Endothelial cell of umbilical vein (primary cell): ENCODE measurements around the gene SPINK5. TPM values are rescaled to one million over a fixed set of nuclear protein-coding genes. Genes with fewer than 3 reads are reported as not detected.

Experiments
- BruUV-seq: library from RNA; stranded (reverse); fragments of 400-500 nt; replicated peaks from 2 replicates; lab custom pipeline; 2021; lab: Mats Ljungman, UMichigan
- CTCF ChIA-PET: fragments of 300-600, 350-600 bp; sonication (Branson Sonifier 250); formaldehyde crosslinking; loops from one replicate; lab custom pipeline; 2021; ENCODE audit warnings: antibody characterized with exemption, inconsistent platforms; lab: Charles Lee
- POLR2A ChIA-PET: fragments of 300-600, 350-600 bp; sonication (Branson Sonifier 250); formaldehyde crosslinking; loops from one replicate; lab custom pipeline; 2021; ENCODE audit warnings: antibody characterized with exemption, inconsistent platforms; lab: Charles Lee
- DNase-seq: peaks from one replicate; pipeline ENCODE4 v3.0.0-alpha.2; 2011; ENCODE audit warnings: low read depth, low spot score
- FAIRE-seq: peaks from 2 replicates; lab custom pipeline; 2011; peaks lifted over from hg19 to GRCh38; lab: Jason Lieb, UNC
- H2AFZ ChIP-seq: 2 replicates; pipeline ENCODE4 v1.6.0; 2012; ENCODE audit warnings: low read depth, low read length, control low read depth, inconsistent platforms
- H3K27ac ChIP-seq: 2 replicates; pipeline ENCODE4 v1.5.1; 2011; ENCODE audit warnings: low read depth, mild to moderate bottlenecking, control low read depth, low read length, moderate library complexity; ENCODE audit not compliant: insufficient read depth
- H3K27me3 ChIP-seq, 2 experiments: 2 replicates each; pipeline versions ENCODE4 v1.6.0 to v1.6.1; 2011; ENCODE audit warnings: low read length in 2 of 2, mixed read lengths in 1 of 2; ENCODE audit not compliant: control insufficient read depth in 2 of 2, insufficient read depth in 2 of 2
- H3K36me3 ChIP-seq, 2 experiments: 2 replicates in 1 of 2; 3 replicates in 1 of 2; pipeline ENCODE4 v1.5.1; 2011; ENCODE audit warnings: low read length in 2 of 2, mild to moderate bottlenecking in 1 of 2, moderate library complexity in 1 of 2; ENCODE audit not compliant: control insufficient read depth in 2 of 2, insufficient read depth in 2 of 2; ENCODE audit errors: extremely low read depth in 1 of 2
- H3K4me1 ChIP-seq: 3 replicates; pipeline ENCODE4 v1.5.1; 2011; ENCODE audit warnings: mild to moderate bottlenecking, low read length; ENCODE audit not compliant: control insufficient read depth, insufficient read depth; ENCODE audit errors: extremely low read depth
- H3K4me2 ChIP-seq: 2 replicates; pipeline ENCODE4 v1.6.1; 2011; ENCODE audit warnings: low read length, control low read depth, mixed read lengths; ENCODE audit not compliant: insufficient read depth
- H3K4me3 ChIP-seq, 3 experiments: fragments of 200-600 bp in 1 of 3; sonication (generic), shearing (Covaris generic) in 1 of 3; replicated peaks in 1 of 3; 2 replicates each; pipeline ENCODE4 v1.5.1; 2011 to 2016; ENCODE audit warnings: control low read depth in 3 of 3, low read length in 3 of 3, mild to moderate bottlenecking in 2 of 3, inconsistent platforms in 1 of 3, low read depth in 1 of 3, moderate library complexity in 1 of 3; ENCODE audit not compliant: insufficient read depth in 1 of 3
- H3K79me2 ChIP-seq: 2 replicates; pipeline ENCODE4 v1.6.0; 2012; ENCODE audit warnings: low read length, inconsistent platforms; ENCODE audit not compliant: control insufficient read depth, insufficient read depth
- H3K9ac ChIP-seq: replicated peaks from 2 replicates; pipeline ENCODE3; 2011; ENCODE audit warnings: low read length, control low read depth; ENCODE audit not compliant: insufficient read depth; ENCODE audit errors: extremely low read depth
- H3K9me1 ChIP-seq: replicated peaks from 3 replicates; pipeline ENCODE4 v1.6.0; 2011; ENCODE audit warnings: mild to moderate bottlenecking, low read length; ENCODE audit not compliant: control insufficient read depth, insufficient read depth; ENCODE audit errors: extremely low read depth
- H3K9me3 ChIP-seq: replicated peaks from 2 replicates; pipeline ENCODE4 v1.5.1; 2012; ENCODE audit warnings: low read length, inconsistent platforms; ENCODE audit not compliant: control insufficient read depth, insufficient read depth
- H4K20me1 ChIP-seq: replicated peaks from 2 replicates; pipeline ENCODE3; 2011; ENCODE audit warnings: mild to moderate bottlenecking, low read length; ENCODE audit not compliant: control insufficient read depth, insufficient read depth; ENCODE audit errors: extremely low read depth
- CTCF ChIP-seq, 2 donors: IDR thresholded peaks; 1 replicate in 1 of 2; 2 replicates in 1 of 2; pipeline ENCODE4 v1.5.1; 2011; ENCODE audit warnings: low read length in 2 of 2, mild to moderate bottlenecking in 2 of 2, moderate library complexity in 2 of 2, control low read depth in 1 of 2, inconsistent platforms in 1 of 2, low read depth in 1 of 2; ENCODE audit not compliant: insufficient read depth in 1 of 2; ENCODE audit errors: extremely low read depth in 1 of 2
- EZH2 ChIP-seq: IDR thresholded peaks from 2 replicates; pipeline ENCODE4 v1.6.1; 2012; ENCODE audit warnings: borderline replicate concordance, low read depth, mild to moderate bottlenecking, moderate library complexity, low read length, inconsistent platforms; ENCODE audit not compliant: severe bottlenecking
- FOS ChIP-seq: IDR thresholded peaks from 2 replicates; pipeline ENCODE4 v1.6.1; 2011; ENCODE audit warnings: mild to moderate bottlenecking, low read length, moderate library complexity, borderline replicate concordance; ENCODE audit not compliant: insufficient read depth
- GATA2 ChIP-seq: IDR thresholded peaks from 2 replicates; pipeline ENCODE4 v1.7.0; 2011; ENCODE audit warnings: low read depth, mild to moderate bottlenecking, moderate library complexity, mixed read lengths, low read length; ENCODE audit not compliant: insufficient read length, insufficient read depth
- JUN ChIP-seq: IDR thresholded peaks from 2 replicates; pipeline ENCODE4 v1.6.1; 2011; ENCODE audit warnings: borderline replicate concordance, low read depth; ENCODE audit not compliant: insufficient read length, insufficient read depth
- MYC ChIP-seq: IDR thresholded peaks from one replicate; pipeline ENCODE4 v1.6.1; 2011; ENCODE audit warnings: mild to moderate bottlenecking, low read depth, low read length
- POLR2A ChIP-seq: IDR thresholded peaks from 2 replicates; pipeline ENCODE4 v1.6.1; 2012; ENCODE audit warnings: low read depth, mild to moderate bottlenecking, control low read depth, low read length
- POLR2AphosphoS5 ChIP-seq: IDR thresholded peaks from 2 replicates; pipeline ENCODE4 v1.6.1; 2012; ENCODE audit warnings: low read depth, mild to moderate bottlenecking, control low read depth, low read length, moderate library complexity; ENCODE audit not compliant: insufficient read depth
- dilution Hi-C: fragments of 300-500 bp; cut with MboI; formaldehyde crosslinking; loops from one replicate; pipeline ENCODE4 v1.15.0; 2019; ENCODE audit warnings: low sequenced_read_pairs; ENCODE audit not compliant: extremely low pct_ligation_motif_present
- intact Hi-C: fragments of 100-400 bp; cut with micrococcal nuclease; formaldehyde crosslinking; loops from one replicate; pipeline ENCODE4 v1.10.0; 2022
- polyA plus RNA-seq, 4 experiments: library from polyadenylated mRNA; depleted of rRNA in 3 of 4; stranded (reverse) in 3 of 4; unstranded in 1 of 4; fragments of >200 nt; gene quantifications; 2 replicates each; pipeline versions ENCODE4 v1.2.1 to v1.2.3, GENCODE V29; 2011 to 2012; ENCODE audit warnings: missing spikeins in 1 of 4
- total RNA-seq: library from RNA; stranded (reverse); gene quantifications from 2 replicates; pipeline ENCODE4 v1.2.3, GENCODE V29; 2021
- TF ChIP-seq, protein P1 (sequence below): IDR thresholded peaks from 2 replicates; pipeline ENCODE4 v1.6.1; 2011; ENCODE audit not compliant: insufficient read depth, insufficient read length

SPINK5 gene
- total and polyA plus RNA-seq, 2 donors (not counting 3 experiments of a cell fraction or from before 2014, with no cell fraction given) = 0.12 to 0.91 TPM

- Histone ChIP-seq H2AFZ (no peak overlapping the region), H3K36me3 (no peaks in the 10 kb centered on the region), H3K4me2 (no peak overlapping the region), H3K9ac (no peak overlapping the region), H3K79me2 (no peaks in the 10 kb centered on the region), H3K4me3 (no peak overlapping the region), H3K9me1 (no peaks in the 10 kb centered on the region), H3K27me3 (no peaks in the 10 kb centered on the region), H3K9me3 (no peaks in the 10 kb centered on the region), H3K27ac (no peak overlapping the region), H4K20me1 (no peaks in the 10 kb centered on the region), H3K4me1 (no peaks in the 10 kb centered on the region)
- dilution Hi-C loops = no loop called here
- no peak for FAIRE-seq
- ChIA-PET POLR2A (no interaction called here), CTCF (interaction anchor here (0.8 to 1.1 kb wide), 4 partner anchors 8 to 248 kb away, joined by 3 read pairs; no protein-coding TSS in a partner anchor)
- no TSS peak for BruUV-seq
- intact Hi-C loops = no loop called here
- TF ChIP-seq CTCF (IDR thresholded peaks at IDR 0.05; ENCODE audit: extremely low read depth in 1 of 2, insufficient read depth in 1 of 2, low read depth in 1 of 2, low read length in 2 of 2) = no peak
- TF ChIP-seq EZH2 = no peak
- no peak for TF ChIP-seq POLR2A
- TF ChIP-seq GATA2 = no peak
- no peak for TF ChIP-seq MYC
- TF ChIP-seq POLR2AphosphoS5 = no peak
- no peak for TF ChIP-seq JUN
- no peak for TF ChIP-seq FOS
- TF ChIP-seq, protein P1, sequence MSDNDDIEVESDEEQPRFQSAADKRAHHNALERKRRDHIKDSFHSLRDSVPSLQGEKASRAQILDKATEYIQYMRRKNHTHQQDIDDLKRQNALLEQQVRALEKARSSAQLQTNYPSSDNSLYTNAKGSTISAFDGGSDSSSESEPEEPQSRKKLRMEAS = no peak
- no peak for DNase-seq
These were observed 20.9 kb upstream of the SPINK5 start for GRCh38 chr5:148042881-148043280.
